22Rv1 (cell line): ENCODE results near the gene HES1.

ENCODE experiments used
- CTCF ChIP-seq: fragments of 450-650 bp; IDR thresholded peaks from 2 replicates; pipeline ENCODE4 v1.5.1; 2017; ENCODE audit warnings: mild to moderate bottlenecking
- ZFX ChIP-seq: fragments of 450-650 bp; IDR thresholded peaks from 2 replicates; pipeline ENCODE4 v1.6.1; 2017; ENCODE audit warnings: antibody characterized with exemption, borderline replicate concordance

GRCh38 chr3:194162070-194162678 is 26.2 kb downstream of the HES1 start:
- no peak for TF ChIP-seq CTCF
- no peak for TF ChIP-seq ZFX
